GM18505 (cell line): Measurements from ENCODE around the gene RIOK3.
"Not testable (repeated sequence)": the region's sequence is repeated elsewhere in the genome, so short reads cannot be mapped to it uniquely, and the experiment has no call there.

Source experiments
- ATAC-seq: cut with Tn5 transposase; IDR thresholded peaks from one replicate; pipeline ENCODE4 v1.9.1; 2021; ENCODE audit not compliant: unreplicated experiment
- POLR2A ChIP-seq: IDR thresholded peaks from 4 replicates; pipeline ENCODE4 v1.6.1; 2011; ENCODE audit warnings: borderline replicate concordance; ENCODE audit not compliant: insufficient read depth, insufficient read length; ENCODE audit errors: extremely low read depth

RIOK3 gene

DNA sequence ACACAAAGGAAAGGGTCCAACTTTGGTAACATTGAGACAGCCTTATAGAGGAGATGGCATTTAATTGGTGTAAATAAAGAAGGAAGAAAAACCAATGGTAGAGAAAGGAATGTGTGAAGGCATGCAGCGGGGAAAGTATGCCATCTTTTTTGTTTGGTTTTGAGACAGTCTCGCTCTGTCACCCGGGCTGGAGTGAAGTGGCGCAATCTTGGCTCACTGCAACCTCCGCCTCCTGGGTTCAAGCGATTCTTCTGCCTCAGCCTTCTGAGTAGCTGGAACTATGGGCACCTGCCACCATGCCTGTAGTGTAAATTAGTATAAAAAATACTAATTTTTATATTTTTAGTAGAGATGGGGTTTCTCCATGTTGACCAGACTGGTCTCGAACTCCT is 6.4 kb downstream of the RIOK3 start:
- ATAC-seq, result no peak
- no peak for TF ChIP-seq POLR2A

DNA sequence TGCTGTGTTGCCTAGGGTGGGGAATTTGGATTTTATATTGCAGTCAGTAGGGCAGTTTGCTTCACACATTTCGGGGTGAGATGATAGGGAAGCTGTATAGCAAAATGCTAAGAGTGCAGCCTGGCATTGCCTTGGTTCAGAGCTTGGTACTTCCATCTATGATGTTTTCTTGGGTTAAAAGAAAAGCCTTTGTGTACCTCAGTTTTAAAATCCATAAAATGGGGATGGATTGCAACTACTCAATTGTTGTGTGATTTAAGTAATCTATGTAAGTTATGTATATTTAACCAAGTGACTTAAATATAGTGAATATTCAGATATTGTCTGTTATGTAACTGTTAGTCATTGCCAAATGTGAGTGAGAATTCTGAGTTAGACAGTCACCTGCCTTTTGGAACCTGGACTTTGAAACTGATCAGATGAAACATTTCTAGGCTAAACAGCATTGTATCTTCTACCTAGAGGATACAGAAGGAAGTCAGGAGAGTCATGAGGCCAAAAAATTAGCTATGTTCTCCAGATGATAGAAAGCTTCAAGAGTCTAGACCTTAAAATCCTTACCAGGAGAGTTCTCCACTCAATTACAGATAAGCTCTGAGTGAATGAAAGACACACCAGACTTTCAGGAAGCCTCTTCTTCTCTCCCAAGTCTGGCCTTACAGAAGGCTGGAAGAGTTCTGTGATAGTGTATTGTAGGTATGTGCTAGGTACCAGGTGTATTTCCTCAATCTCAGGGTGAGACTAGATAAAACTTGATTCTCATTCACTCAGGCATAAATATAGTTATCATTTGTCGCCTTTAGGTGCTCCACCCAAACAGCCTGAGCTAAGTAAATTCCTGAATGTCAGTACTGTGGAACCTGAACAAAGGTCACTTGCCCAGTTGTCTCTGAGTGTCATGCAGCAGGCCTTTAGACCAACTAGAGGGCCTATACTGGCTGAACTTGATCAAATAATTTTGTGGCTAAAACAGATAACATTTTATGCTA is 7.5 kb downstream of the RIOK3 start:
- ATAC-seq, result no peak
- TF ChIP-seq POLR2A, result no peak

DNA sequence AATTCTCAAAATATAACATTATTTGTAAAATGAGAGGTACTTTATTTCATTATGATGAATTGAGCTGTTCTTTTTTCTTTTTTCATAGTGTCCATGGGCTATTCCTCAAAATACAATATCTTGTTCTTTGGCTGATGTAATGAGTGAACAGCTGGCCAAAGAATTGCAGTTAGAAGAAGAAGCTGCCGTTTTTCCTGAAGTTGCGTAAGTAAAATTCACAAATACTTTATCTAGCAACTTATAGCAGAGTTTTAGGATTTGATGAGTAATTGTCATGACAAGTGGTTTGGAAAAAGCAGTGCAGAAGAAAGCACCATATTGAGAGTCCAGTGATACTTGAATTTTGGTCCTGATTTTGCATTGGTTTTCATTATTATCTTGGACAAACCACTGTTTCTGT is 9.8 kb downstream of the RIOK3 start:
- no peak for ATAC-seq
- no peak for TF ChIP-seq POLR2A

DNA sequence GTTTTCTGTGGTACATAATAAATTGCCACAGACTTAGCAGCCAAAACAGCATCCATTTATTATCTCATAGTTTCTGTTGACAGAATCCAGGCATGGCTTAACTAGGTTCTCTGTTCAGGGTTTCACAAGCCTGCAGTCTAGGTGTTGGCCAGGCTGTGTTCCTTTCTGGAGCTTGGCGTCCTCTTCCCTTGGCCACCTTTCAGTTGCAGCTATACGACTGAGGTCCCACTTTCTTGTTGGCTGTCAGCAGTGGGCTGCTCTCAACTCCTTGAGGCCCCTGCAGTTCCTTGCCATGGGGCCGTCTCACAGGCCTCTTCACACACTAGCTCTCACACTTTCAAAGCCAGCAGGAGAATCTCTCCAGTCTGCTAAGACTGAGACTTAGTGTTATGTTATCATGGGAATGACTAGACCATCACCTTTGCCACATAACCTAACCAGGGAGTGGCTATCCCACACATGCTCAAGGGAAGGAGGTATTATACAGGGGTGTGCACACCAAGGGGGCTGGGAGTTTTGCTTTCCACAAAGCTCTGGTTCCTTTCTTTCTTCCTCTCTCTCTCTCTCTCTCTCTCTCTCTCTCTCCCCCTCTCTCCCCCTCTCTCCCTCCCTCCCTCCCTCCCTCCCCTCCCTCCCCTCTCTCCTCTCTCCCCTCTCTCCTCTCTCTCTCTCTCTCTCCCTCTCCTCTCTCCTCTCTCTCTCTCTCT is 15.8 kb downstream of the RIOK3 start:
- no peak for TF ChIP-seq POLR2A
- ATAC-seq, result no peak

DNA sequence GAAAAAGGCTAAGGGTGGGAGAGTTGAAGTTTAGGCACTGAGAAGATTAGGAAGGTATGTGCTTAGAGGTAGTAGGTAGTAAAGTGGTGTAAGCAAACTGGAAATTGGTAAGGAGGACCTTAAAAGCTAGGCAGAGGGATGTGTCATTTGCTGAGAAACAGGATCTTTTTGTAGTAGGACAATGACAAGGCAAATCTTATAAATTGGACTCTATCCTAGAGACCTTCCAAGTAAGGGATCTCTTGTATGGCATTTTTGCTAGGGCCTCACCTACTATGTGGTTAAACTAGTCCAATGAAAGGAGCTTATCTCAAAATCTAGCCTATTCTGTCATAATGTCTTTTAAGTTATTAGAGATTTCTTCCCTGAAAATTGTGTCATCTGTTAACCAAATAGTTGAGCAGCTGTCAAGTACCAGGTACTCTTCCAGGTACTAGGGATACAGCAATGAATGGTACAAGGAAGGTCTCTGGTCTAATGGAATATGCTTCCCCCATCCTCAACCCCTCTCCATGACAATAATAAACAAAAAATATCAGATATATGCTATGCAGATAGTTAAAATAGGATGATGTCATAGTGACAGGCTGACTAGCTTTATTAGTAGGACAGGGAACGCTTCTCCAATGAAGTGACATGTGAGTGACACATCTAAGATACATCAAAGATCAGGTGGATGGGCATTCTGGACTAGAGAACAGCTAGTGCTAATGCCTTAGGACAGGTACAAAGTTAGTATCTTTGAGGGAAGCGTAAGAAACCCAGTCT is 17.7 kb downstream of the RIOK3 start:
- ATAC-seq, result no peak
- TF ChIP-seq POLR2A, result no peak

DNA sequence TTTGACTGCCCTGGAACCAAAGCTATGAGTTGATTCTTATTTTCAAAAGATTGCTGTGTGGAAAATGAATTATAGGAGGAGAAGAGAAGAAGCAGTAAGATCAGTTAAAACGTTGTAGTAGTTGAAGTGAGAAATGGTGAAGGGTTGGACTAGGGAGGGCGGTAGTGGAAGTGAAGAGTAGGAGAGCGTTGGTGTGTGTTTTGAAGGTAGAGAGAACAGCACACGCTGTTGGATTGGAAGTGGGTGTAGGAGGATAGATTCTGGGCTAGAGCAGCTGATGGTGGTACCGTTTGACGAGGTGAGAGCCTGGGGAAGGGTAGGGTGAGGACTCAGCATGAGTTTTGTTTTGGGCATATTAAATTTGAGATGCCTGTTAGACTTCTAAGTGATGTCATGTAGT is 18.4 kb downstream of the RIOK3 start:
- ATAC-seq, result no peak
- TF ChIP-seq POLR2A, result no peak

DNA sequence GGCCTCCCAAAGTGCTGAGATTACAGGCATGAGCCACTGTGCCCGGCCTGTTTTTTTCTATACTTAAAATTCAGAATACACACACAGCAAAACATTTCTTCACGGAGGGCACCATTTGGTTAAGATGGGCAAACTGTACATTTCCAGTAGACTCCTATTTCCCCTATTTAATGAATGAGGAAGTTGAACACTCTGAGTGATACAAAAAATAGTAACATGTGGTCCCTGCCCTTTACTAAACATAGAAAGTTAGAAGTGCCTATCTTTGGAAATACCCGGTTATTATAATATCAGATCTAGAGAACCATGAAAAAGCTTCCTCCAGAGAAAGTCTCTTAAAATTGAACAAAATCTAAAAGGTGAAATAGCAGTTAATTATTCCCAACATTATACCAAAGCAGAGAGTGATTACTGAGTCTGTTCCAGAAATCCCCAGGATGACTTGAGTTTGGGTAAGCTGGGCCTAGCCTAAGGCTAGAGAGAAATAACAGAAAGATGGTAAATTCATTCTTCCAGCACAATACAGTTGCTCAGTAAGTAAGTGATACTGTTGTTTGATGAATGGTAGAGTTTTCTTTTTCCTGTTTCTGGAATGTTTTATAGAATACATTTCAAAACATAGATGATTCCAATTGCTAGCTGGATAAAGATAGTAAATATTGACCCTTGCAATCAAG is 26.9 kb downstream of the RIOK3 start:
- peak; percentile 57 for ATAC-seq

DNA sequence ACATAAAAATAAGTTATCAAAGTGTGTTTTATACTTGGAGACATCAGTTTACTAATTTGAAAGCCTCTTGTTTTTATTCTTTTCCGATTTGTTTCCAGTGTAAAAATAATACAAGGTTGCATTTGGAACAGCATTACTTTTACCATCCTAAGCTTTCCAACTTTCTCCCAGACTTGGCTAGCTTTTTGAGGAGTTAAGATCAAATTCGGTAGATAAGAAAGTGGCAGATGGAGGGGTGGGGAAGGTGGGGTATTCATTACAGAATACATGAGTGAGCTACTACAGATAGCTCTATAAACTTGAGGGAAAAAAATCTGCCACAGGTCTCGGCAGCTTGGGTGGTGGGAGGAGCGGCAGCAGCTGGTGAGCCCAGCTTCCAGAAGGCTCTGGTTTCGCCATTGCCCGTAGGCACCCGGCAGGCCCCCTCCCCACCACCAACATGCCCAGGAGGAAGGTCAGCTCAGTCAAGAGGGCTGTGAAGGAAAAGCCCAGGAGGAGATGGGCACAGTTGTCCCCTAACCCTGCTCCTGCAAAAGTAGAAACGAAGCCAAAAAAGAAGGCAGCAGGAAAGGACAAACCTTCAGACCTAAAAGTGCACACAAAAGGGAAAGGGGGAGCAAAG is 31.6 kb downstream of the RIOK3 start:
- TF ChIP-seq POLR2A, result no peak
- no peak for ATAC-seq

More for the DNA sequence above, 26.9 kb downstream of the RIOK3 start:
- no peak for TF ChIP-seq POLR2A

DNA sequence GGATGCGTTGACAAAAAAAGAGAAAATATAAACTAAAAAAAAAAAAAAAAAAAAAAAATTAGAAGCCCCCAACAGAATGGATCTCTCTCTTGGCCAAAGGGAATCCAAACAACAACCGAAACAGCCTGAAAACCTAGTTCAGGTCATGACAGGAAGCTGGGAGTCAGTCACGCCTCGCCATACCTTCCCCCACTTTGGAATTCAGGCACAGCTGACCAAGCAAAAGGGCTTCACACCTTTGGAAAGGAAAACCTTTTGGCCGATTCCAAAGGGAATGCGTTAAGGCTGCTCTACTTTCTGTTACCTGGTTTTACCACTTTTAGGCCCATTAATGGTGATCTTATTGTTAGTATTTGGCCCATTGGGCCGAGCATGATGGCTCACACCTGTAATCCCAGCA is 32.3 kb downstream of the RIOK3 start:
- TF ChIP-seq POLR2A, result no peak
- ATAC-seq, result no peak

DNA sequence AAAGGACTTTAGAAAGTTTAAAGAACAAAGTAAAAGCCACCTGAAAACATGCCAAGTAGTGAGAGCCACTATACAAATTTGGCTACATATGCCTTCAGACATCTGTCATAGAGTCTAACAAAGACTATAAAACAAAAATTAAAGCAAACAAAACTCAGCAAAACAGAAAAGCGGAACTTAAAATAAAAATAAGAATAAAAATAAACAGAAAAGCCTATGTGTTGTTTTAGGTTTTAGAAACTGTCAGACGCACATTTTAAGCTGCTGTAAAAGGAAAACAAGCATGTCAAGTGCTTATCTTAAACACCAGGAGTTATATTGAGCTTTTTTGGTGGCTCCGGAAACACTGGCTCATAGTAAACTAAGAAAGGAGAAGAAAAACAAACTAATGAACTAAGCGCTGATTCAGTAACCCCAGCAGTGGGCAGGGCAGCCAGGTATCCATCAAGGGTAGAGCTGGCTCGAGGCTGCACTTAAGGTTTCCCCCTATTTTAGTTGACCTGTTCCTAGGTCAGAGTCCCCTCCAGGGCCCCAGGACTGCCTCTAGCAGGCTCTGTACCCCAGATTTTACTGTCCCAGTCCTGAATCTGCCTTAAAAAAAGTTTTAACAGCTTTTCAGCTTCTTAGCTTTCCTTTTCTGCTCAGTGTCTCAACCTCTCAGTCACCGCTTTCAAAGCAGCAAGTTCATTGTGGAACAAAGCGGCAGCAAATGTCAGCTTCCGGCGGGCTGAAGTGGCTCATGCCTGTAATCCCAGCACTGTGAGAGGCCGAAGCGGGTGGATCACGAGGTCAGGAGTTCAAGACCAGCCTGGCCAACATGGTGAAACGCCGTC is 34.9 kb downstream of the RIOK3 start:
- peak; percentile 64 for ATAC-seq
- TF ChIP-seq POLR2A, result peak; percentile 41

DNA sequence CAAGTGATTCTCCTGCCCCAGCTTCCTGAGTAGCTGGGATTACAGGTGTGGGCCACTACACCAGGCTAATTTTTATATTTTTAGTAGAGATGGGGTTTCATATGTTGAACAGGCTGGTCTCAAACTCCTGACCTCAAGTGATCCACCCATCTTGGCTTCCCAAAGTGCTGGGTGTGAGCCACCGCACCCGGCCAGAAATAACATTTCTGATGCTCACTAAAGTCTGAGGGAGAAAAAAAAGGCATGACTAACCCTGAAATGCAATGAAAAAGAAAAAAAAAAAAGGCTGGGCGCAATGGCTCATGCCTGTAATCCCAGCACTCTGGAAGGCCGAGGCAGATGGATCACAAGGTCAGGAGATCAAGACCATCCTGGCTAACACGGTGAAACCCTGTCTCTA is 36.5 kb downstream of the RIOK3 start:
- not testable (repeated sequence) for ATAC-seq

DNA sequence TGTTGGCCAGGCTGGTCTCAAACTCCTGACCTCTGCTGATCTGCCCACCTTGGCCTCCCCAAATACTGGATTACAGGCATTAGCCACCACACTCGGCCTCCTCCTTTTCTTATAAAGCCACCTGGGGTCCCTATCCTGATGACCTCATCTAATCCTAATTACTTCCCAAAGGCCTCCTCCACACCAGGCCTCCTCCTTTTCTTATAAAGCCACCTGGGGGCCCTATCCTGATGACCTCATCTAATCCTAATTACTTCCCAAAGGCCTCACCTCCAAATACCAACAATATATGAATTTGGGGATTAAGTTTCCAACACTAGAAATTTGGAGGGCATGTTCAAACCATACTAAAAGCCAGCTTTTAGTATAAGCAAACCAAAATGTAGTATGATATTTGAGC is 40.6 kb downstream of the RIOK3 start:
- no peak for ATAC-seq
- no peak for TF ChIP-seq POLR2A
